Raji (cell line): ENCODE measurements around the gene KIF3A.

Source experiments
- POLR2A ChIP-seq: IDR thresholded peaks from 2 replicates; pipeline ENCODE4 v1.6.1; 2011; ENCODE audit warnings: low read depth, low read length, control low read depth; ENCODE audit not compliant: insufficient read depth

KIF3A gene

GRCh38 chr5:132774406-132774805, 37.1 kb upstream of the KIF3A start:
- TF ChIP-seq POLR2A, result no peak

- no peak for TF ChIP-seq POLR2A
Observed at GRCh38 chr5:132773601-132774355, 36.4 kb upstream of the KIF3A start.

GRCh38 chr5:132773114-132773513, 35.8 kb upstream of the KIF3A start:
- TF ChIP-seq POLR2A, result no peak

- TF ChIP-seq POLR2A, result no peak
Observed at GRCh38 chr5:132772291-132773070, 35.1 kb upstream of the KIF3A start.

GRCh38 chr5:132771503-132771998, 34.2 kb upstream of the KIF3A start:
- no peak for TF ChIP-seq POLR2A

GRCh38 chr5:132770476-132771159, 33.3 kb upstream of the KIF3A start:
- TF ChIP-seq POLR2A, result no peak

GRCh38 chr5:132768485-132768868, 31.1 kb upstream of the KIF3A start:
- TF ChIP-seq POLR2A, result no peak

GRCh38 chr5:132767150-132767549, 29.8 kb upstream of the KIF3A start:
- no peak for TF ChIP-seq POLR2A

GRCh38 chr5:132766806-132767055, 29.4 kb upstream of the KIF3A start:
- no peak for TF ChIP-seq POLR2A

GRCh38 chr5:132766020-132766805, 28.9 kb upstream of the KIF3A start:
- no peak for TF ChIP-seq POLR2A

GRCh38 chr5:132765311-132766019, 28.1 kb upstream of the KIF3A start:
- no peak for TF ChIP-seq POLR2A

GRCh38 chr5:132764671-132765238, 27.4 kb upstream of the KIF3A start:
- no peak for TF ChIP-seq POLR2A

GRCh38 chr5:132764051-132764450, 26.7 kb upstream of the KIF3A start:
- TF ChIP-seq POLR2A, result no peak
